Stimulated activated CD8-positive, alpha-beta memory T cell treated with anti-CD3 and anti-CD28 coated beads, Interleukin-15, amount 100 ng/mL, for 4 hours (primary cell): Measurements from ENCODE around the gene RGS12.

ENCODE experiments used
- DNase-seq, 2 donors: peaks; one replicate each; pipeline ENCODE4 v3.0.0-alpha.2; 2020; ENCODE audit warnings: low read depth in 2 of 2

Gene RGS12

GRCh38 chr4:3254302-3255131, 38.3 kb upstream of the RGS12 start:
- no peak for DNase-seq

DNA sequence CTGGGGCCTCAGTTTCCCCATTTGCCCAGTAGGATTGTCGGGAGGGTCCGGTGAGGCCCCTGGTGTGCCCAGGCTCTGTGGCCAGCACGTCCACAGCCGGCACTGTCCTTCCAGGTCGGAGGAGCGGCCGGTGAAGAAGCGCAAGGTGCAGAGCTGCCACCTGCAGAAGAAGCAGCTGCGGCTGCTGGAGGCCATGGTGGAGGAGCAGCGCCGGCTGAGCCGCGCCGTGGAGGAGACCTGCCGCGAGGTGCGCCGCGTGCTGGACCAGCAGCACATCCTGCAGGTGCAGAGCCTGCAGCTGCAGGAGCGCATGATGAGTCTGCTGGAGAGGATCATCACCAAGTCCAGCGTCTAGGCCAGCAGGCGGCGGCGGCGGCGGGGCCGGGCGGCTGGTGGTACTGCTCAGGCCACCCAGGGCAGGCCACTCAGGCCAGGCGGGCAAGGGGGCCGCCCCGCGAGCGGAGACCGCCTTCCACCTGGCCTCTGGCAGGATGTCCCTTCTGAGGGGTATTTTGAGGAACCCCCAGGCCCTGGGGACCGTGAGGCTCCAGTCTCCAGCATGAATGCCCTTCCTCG, 37.1 kb upstream of the RGS12 start:
- DNase-seq: no peak

- DNase-seq: no peak
These were observed 36.4 kb upstream of the RGS12 start for GRCh38 chr4:3256230-3257102.

- DNase-seq: no peak
These were observed 35.7 kb upstream of the RGS12 start for GRCh38 chr4:3257103-3257555.

DNA sequence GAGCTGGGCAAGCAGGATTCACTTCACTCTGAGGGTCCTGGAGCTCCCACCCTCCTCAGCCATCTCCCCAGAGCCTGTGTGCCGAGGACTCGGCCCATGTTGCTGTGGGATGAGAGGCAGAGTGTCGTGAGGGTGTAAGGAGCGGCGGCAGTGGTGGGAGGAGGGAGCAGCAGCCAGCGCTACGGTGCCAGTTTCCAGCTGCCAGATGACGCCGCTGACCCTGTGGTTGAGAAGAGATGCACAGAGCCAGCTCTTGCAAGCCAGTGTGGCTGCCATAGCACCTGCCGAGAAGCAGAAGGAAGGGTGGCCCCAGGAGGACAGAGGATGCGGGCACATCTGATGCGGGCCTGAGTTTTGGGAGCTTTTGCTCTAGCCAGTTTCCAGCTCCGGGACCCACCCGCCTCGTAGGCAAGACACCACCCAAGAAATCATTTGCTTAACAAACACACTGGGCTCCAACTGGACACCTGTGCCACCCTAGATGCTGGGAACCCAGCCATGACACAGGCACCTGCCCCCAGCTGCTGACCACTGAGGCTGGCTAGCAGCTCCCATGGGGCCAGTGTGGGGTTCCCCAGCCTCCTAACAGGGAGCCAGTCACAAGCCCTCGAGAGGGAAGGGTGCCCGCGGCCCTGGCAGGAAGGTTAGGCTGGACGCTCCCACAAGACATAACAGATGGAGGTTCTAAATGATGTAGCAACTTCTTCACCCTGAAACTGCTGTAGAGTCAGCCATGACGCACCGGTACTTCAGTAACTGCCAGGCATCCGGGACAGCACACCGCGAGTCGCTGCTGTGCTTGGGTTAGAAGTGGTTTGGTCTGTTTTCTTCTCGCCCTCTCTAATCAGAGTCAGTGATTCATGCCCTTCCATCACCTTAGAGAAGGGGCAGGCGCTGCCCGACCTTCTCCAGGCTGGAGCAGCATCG, 35.0 kb upstream of the RGS12 start:
- no peak for DNase-seq

- no peak for DNase-seq
These were observed 31.2 kb upstream of the RGS12 start for GRCh38 chr4:3261411-3262207.

GRCh38 chr4:3262208-3263052, 30.4 kb upstream of the RGS12 start:
- DNase-seq: no peak

- DNase-seq: no peak
These were observed 29.6 kb upstream of the RGS12 start for GRCh38 chr4:3263053-3263875.

DNA sequence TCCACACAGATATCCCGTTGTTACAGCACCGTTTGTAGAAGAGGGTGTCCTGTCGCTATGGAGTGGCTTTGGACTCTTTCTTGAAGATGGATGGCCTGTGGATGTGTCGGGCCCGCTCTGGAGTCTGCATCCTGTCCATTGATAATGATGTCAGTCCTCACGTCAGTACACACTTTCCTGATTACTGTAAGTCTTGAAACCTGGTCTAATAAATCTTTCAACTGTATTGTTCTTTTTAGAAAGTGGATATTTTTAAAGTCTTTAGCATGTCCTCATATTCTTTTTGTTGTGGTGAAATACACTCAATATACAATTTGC, 29.0 kb upstream of the RGS12 start:
- DNase-seq: no peak

- no peak for DNase-seq
These were observed 26.7 kb upstream of the RGS12 start for GRCh38 chr4:3266076-3266475.

- DNase-seq: no peak
These were observed 25.0 kb upstream of the RGS12 start for GRCh38 chr4:3267576-3268394.

GRCh38 chr4:3268395-3269104, 24.3 kb upstream of the RGS12 start:
- DNase-seq: no peak

- no peak for DNase-seq
These were observed 23.5 kb upstream of the RGS12 start for GRCh38 chr4:3269105-3269927.

DNA sequence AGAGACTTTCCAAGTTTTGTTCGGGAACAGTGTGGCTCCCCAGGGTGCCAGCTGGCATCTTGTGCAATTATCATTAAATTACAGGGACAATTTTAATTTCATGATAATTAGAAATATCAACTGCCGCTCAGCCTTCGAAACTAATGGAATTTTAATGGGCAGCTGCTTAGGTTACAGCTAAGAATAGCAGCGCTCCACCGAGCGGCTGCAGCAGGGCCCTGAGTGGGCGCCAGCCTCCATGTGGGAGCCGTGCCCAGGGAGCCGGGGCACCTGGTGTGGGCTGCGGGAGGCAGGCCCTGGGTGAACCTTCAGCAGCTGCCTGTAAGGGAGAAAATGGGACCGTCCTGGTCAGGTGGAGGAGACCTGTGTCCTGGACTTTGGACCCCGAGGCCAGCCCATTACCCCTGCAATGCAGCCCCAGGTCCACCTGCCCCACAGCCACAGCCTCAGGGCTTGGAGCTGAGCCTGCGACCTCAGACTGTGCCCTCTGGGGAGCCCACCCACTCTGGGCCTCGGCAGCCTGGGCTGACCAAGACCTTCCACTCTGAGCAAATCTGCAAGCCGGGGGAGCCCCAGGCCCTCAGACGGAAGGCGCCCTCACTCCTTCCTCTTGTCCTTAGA, 22.7 kb upstream of the RGS12 start:
- DNase-seq: no peak

- no peak for DNase-seq
These were observed 21.7 kb upstream of the RGS12 start for GRCh38 chr4:3271131-3271530.

GRCh38 chr4:3276986-3277385, 15.8 kb upstream of the RGS12 start:
- DNase-seq: no peak
